ENCODE results near the gene MYO10.
"Not testable (repeated sequence)": the region's sequence is repeated elsewhere in the genome, so short reads cannot be mapped to it uniquely, and the experiment has no call there.

Gene MYO10

DNA sequence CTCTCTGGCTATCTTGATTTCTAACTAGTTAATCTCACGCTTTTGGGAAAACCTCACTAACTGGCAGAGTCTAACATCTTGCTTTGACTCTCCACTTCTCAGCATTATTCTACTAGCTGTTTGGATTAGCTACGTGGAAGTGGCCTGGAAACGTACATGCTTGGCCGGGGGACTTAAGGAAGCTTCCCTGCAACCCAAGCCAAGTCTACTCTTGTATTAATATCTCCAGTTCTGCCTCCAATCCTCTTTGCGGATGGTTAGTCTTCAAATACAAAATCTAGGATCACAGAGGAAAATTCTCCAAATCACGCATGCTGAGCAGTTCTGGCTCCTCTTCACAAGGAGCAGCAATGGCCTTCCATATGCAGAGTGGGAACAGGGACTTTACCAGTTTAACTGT lies 267.5 kb downstream of the MYO10 start:
- no peak for DNase-seq (ENCODE audit: low spot score)

GRCh38 chr5:16668194-16668593 lies 267.9 kb downstream of the MYO10 start:
- DNase-seq (ENCODE audit: low spot score): no peak

DNA sequence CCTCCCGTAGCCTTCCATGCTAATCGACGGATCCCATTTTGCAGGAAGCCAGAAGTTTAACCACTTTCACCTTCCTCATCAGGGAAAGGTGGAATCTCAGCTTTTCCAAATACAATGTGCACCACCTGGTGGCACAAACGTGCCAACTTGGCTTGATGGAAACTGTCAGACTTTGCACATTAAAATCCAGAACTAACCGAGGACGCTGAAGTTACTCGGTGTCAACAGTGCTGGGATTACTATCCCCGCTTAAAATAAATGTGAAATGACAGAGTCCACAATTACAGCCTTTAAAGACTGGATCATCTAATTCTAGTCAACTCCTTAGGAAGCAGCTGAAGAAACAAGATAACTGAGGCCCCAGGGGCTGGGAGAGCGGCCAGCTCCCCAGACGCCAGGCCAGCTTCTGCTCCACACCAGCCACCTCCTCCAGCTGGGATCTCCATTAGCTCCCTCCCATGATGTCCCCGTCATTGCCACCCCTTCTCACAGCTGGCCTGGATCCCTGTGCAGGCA lies 269.1 kb downstream of the MYO10 start:
- no peak for DNase-seq (ENCODE audit: low spot score)

GRCh38 chr5:16666130-16666882 lies 269.8 kb downstream of the MYO10 start:
- DNase-seq (ENCODE audit: low spot score): no peak

GRCh38 chr5:16665601-16666000 lies 270.5 kb downstream of the MYO10 start:
- no peak for DNase-seq (ENCODE audit: low spot score)

DNA sequence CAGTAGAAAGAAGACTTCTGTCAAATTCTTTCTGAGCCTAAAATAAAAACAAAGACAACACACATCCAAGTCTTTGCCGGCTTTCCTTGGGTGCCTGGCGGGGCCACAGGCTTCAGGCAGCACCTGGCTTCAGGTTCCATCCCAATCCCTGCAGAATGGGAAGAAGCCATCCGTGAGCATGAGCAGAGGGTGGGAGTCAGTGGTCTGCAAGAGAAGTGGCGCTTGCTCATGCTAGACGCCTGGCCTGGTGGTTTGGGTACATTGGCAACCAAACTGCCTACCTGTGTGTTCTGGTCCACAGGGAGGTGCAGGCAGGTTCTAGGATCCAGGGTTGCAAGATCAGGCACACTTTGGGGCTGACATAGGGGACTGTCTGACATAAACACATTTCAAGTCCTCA lies 271.7 kb downstream of the MYO10 start:
- no peak for DNase-seq (ENCODE audit: low spot score)

DNA sequence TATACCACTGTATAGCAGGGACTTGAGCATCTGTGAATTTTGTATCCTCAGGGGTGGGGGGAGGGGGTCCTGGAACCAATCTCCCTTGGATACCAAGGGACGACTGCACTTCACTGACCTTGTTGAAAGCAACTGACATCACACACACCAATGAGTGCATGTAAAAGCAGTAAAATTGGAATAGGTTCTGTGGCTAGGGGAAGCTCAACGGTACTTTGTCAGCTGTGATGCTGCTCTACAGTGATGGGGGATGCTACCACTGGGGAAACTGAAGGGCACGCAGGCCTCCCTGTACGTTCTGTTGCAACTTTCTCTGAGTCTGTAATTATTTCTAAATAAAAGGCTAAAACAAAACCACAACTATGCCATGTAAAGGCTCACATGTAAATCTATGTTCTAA lies 272.2 kb downstream of the MYO10 start:
- DNase-seq (ENCODE audit: low spot score): no peak

DNA sequence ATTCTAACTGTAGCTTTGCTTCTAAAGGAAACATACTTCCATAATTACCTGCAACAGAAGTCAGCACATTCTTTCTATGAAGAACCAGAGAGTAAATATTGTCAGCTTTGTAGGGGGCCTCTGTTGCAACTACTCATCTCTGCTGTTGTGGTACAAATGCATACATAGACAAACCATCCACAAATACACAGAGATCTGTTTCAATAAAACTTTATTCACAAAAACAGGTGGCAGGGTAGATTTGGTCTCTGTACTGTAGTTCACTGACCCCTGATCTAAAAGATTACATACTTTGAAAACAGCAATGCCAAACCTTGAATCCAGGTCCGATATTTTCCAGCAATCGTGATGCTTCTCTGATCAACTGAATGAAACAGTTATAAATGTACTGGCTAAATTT lies 274.4 kb downstream of the MYO10 start:
- DNase-seq (ENCODE audit: low spot score): no peak

DNA sequence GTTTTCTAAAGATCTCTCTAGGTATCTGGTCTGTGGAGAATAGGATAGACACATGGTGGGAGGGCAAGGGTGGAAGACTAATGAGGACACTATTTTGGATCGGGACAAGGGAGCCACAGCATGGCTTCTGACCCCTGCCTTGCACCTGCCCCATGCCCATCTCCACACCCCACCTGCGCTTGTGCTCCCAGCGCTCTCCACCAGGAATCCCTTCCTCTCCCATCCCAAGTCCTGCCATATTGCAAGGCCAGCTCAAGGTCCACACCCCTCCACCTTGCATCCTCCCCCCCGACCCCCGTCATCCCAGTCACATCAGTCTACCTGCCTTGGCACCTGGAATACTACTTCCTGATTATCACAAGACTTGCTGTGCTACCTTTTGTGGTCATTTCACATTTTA lies 275.1 kb downstream of the MYO10 start:
- DNase-seq (ENCODE audit: low spot score): no peak

GRCh38 chr5:16659536-16659935 lies 276.6 kb downstream of the MYO10 start:
- DNase-seq (ENCODE audit: low spot score): no peak

- DNase-seq (ENCODE audit: low spot score): no peak
Measured at GRCh38 chr5:16656561-16657191, 279.4 kb downstream of the MYO10 start.

- DNase-seq (ENCODE audit: low spot score): no peak
Measured at GRCh38 chr5:16654647-16655334, 281.3 kb downstream of the MYO10 start.

DNA sequence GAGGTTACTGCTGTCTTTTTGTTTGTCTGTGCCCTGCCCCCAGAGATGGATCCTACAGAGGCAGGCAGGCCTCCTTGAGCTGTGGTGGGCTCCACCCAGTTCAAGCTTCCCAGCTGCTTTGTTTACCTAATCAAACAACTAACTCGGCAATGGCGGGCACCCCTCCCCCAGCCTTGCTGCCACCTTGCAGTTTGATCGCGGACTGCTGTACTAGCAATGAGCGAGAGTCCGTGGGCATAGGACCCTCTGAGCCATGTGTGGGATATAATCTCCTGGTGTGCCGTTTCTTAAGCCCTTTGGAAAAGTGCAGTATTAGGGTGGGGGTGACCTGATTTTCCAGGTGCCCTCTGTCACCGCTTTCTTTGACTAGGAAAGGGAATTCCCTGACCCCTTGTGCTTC lies 287.3 kb downstream of the MYO10 start:
- DNase-seq (ENCODE audit: low spot score): not testable (repeated sequence)

- DNase-seq (ENCODE audit: low spot score): no peak
Measured at GRCh38 chr5:16644301-16644889, 291.7 kb downstream of the MYO10 start.

- no peak for DNase-seq (ENCODE audit: low spot score)
Measured at GRCh38 chr5:16642867-16643266, 293.2 kb downstream of the MYO10 start.

GRCh38 chr5:16639206-16639605 lies 296.9 kb downstream of the MYO10 start:
- DNase-seq (ENCODE audit: low spot score): no peak

GRCh38 chr5:16628376-16628775 lies 307.7 kb downstream of the MYO10 start:
- no peak for DNase-seq (ENCODE audit: low spot score)

GRCh38 chr5:16626696-16627264 lies 309.3 kb downstream of the MYO10 start:
- DNase-seq (ENCODE audit: low spot score): no peak

DNA sequence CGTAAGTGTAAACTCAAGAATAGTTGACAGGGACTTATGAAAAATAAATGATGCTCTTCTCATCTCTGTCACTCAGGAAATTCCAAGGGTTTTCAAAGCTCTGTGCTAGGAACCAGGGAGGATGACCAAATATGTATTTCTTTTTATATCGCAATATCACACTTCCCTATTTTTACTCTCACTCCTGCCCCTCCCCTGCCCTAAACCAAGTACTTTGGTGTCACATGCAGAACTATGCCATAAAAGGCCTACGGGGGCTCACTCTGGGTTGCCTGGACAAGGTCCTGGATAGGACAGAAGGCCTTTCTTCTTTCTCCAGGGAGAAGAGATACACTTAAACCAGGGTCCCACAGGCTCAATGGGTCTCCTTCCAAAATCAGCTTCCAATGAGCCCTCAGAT lies 311.0 kb downstream of the MYO10 start:
- no peak for DNase-seq (ENCODE audit: low spot score)

DNA sequence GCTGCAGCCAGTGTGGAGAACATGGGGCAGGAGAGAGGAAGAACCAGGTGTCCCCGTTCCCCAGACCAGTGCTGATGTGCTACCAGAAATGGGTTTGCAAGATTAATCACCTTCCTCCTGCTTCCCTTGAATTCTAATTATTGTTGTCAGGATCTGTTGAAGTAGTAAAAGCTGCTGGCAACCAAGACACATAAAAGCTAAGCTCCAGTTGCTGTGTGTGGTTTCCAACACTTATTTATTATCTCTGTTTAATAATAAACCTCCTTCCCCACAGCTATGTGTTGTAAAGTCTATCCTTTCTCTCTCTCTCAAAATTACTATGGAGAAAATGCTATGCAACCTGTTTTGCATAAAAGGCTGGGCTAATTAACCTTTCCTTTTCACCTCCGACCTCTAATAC lies 317.0 kb downstream of the MYO10 start:
- DNase-seq (ENCODE audit: low spot score): no peak

DNA sequence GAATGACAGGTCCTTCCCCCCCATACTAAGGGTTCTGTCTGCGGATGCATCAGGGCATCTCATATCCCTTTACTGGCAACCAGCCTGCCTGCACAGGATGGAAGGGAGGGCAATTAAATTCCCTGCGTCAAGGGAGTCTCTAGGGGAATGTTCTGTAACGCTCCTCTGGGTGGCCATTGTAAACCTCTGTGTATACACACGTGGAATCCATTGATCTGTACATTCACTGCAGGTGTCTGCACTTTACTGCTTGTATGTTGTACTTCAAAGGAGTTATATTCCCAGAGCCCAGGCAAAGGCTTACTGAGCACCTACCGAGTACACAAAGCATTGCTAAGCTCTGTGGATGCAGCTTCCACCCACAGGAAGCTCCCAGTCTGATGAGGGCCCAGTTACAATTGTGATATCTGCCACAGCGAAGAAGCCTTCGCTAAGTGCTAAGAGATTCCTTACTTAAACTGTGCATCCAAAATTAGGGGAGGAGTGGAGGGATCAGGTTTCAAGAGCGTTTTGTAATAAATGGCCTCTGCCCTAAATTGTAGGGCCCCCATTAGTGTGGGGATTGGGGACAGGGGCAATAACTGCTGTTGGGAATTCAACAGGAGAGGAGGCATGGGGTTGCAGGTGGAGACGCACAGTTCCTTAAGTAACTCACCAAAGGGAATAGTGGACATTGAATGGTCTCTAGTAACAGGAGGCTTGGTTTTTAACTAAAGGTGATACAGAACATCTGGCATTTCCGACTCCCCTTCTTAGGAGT lies 317.8 kb downstream of the MYO10 start:
- no peak for DNase-seq (ENCODE audit: low spot score)
